ENCODE results near the gene DSPP. TPM values are rescaled to one million over a fixed set of nuclear protein-coding genes. Genes with fewer than 3 reads are reported as not detected.

DSPP gene
- total RNA-seq, 1 donor from 2014 or later = not detected

DNA sequence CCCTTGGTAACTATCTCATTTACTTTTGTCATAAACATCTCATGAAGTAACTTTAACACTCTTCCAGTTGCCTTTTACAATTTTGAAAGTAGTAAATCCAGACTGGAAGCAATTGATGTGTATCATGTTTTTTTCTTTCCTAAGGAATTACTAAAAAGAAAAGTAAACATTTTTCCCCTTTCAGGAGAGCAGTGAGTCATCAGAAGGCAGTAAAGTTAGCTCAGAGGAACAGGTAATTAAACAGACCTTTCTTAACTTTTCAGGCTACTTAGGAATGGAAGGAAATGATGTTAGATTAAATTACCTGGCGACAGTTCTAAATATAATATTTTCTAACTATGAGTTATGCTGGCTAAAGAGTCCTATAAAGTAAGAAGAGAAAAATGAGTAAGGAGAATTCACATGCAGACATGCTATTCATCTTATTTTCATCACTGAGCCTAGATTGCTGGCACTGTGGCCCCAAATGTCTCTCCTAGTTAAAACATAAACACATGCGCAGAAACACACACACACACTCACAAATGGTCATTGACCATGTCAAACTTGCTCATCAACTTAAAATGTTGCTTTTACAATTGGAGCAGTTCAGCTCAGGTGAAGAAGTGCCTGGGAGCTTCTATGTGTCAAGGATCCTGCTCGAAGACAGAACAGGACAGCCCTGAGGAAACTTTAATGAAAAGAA is 51.1 kb downstream of the DSPP start:
- Histone ChIP-seq H3K79me2 (ENCODE audit: insufficient read depth, low read length) (no peaks in the 10 kb centered on the region), H2AFZ (ENCODE audit: low read depth, low read length) (no peak overlapping the region), H3K9me3 (ENCODE audit: insufficient read depth, low read depth, low read length) (no peaks in the 10 kb centered on the region), H3K4me1 (ENCODE audit: insufficient read depth, low read length) (peaks cover 19% of the 10 kb centered on the region), H3K36me3 (ENCODE audit: insufficient read depth, low read length) (no peaks in the 10 kb centered on the region), H3K9ac (ENCODE audit: low read length) (no peak overlapping the region), H3K27ac (ENCODE audit: low read depth, low read length) (no peak overlapping the region), H3K4me3 (ENCODE audit: insufficient read depth, low read depth, low read length) (no peak overlapping the region), H4K20me1 (ENCODE audit: insufficient read depth, low read length) (no peaks in the 10 kb centered on the region), H3K27me3 (ENCODE audit: insufficient read depth, low read length) (no peaks in the 10 kb centered on the region), H3K4me2 (ENCODE audit: low read length) (peak overlapping the region; percentile 38)
- TF ChIP-seq EZH2 (IDR thresholded peaks at IDR 0.05; ENCODE audit: insufficient read depth, low read length) = no peak
- TF ChIP-seq, protein P1, sequence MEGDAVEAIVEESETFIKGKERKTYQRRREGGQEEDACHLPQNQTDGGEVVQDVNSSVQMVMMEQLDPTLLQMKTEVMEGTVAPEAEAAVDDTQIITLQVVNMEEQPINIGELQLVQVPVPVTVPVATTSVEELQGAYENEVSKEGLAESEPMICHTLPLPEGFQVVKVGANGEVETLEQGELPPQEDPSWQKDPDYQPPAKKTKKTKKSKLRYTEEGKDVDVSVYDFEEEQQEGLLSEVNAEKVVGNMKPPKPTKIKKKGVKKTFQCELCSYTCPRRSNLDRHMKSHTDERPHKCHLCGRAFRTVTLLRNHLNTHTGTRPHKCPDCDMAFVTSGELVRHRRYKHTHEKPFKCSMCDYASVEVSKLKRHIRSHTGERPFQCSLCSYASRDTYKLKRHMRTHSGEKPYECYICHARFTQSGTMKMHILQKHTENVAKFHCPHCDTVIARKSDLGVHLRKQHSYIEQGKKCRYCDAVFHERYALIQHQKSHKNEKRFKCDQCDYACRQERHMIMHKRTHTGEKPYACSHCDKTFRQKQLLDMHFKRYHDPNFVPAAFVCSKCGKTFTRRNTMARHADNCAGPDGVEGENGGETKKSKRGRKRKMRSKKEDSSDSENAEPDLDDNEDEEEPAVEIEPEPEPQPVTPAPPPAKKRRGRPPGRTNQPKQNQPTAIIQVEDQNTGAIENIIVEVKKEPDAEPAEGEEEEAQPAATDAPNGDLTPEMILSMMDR (IDR thresholded peaks at IDR 0.05; ENCODE audit: insufficient read depth, low read depth, low read length) = no peak
- Mint-ChIP-seq H3K27ac (ENCODE audit: unreplicated experiment) (peak overlapping the region; percentile 64), H3K4me3 (ENCODE audit: unreplicated experiment) (no peak overlapping the region), H3K27me3 (ENCODE audit: low read depth, unreplicated experiment) (no peaks in the 10 kb centered on the region), H3K4me1 (ENCODE audit: low read depth, unreplicated experiment) (peaks cover 29% of the 10 kb centered on the region), H3K9me3 (ENCODE audit: unreplicated experiment) (peaks cover 4% of the 10 kb centered on the region), H3K36me3 (ENCODE audit: low read depth, unreplicated experiment) (no peaks in the 10 kb centered on the region)
- DNase-seq (ENCODE audit: low read depth) (peak; percentile 16), FAIRE-seq (no peak)

DNA sequence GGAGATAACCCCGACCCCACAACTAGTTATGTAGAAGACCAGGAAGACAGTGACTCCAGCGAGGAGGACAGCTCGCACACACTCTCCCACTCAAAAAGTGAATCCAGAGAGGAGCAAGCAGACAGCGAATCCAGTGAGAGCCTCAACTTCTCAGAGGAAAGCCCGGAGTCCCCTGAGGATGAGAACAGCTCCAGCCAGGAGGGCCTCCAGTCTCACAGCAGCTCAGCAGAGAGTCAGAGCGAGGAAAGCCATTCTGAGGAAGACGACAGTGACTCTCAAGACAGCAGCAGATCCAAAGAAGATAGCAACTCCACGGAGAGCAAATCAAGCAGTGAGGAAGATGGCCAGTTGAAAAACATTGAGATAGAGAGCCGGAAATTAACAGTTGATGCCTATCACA is 54.5 kb downstream of the DSPP start:
- FAIRE-seq = no peak
- H2AFZ ChIP-seq (ENCODE audit: low read depth, low read length) = no peak overlapping the region

More for the DNA sequence above, 54.5 kb downstream of the DSPP start:
- H3K36me3 ChIP-seq (ENCODE audit: insufficient read depth, low read length) = no peaks in the 10 kb centered on the region
- no peaks in the 10 kb centered on the region for H4K20me1 ChIP-seq (ENCODE audit: insufficient read depth, low read length)
- H3K9me3 ChIP-seq (ENCODE audit: insufficient read depth, low read depth, low read length) = no peaks in the 10 kb centered on the region
- Mint-ChIP-seq H3K4me1 (ENCODE audit: low read depth, unreplicated experiment) (peaks cover 14% of the 10 kb centered on the region), H3K9me3 (ENCODE audit: unreplicated experiment) (peaks cover 4% of the 10 kb centered on the region), H3K4me3 (ENCODE audit: unreplicated experiment) (no peak overlapping the region), H3K27ac (ENCODE audit: unreplicated experiment) (no peak overlapping the region), H3K36me3 (ENCODE audit: low read depth, unreplicated experiment) (no peaks in the 10 kb centered on the region), H3K27me3 (ENCODE audit: low read depth, unreplicated experiment) (no peaks in the 10 kb centered on the region)
- DNase-seq (ENCODE audit: low read depth) = no peak
- TF ChIP-seq, protein P1 (IDR thresholded peaks at IDR 0.05; ENCODE audit: insufficient read depth, low read depth, low read length) = no peak
- no peak for TF ChIP-seq EZH2 (IDR thresholded peaks at IDR 0.05; ENCODE audit: insufficient read depth, low read length)
- no peak overlapping the region for H3K9ac ChIP-seq (ENCODE audit: low read length)
- peaks cover 15% of the 10 kb centered on the region for H3K4me1 ChIP-seq (ENCODE audit: insufficient read depth, low read length)
- H3K27me3 ChIP-seq (ENCODE audit: insufficient read depth, low read length) = no peaks in the 10 kb centered on the region
- H3K79me2 ChIP-seq (ENCODE audit: insufficient read depth, low read length) = no peaks in the 10 kb centered on the region
- no peak overlapping the region for H3K4me2 ChIP-seq (ENCODE audit: low read length)
- no peak overlapping the region for H3K27ac ChIP-seq (ENCODE audit: low read depth, low read length)
- H3K4me3 ChIP-seq (ENCODE audit: insufficient read depth, low read depth, low read length) = no peak overlapping the region

Other genes with a start within 250 kb of the DSPP start
- 32.8 and 34.0 TPM in 2 replicates for gene HSD17B11, start 217.3 kb upstream of the DSPP start, total RNA-seq
- gene NUDT9, start 186.0 kb upstream of the DSPP start, total RNA-seq = 31.9 and 33.7 TPM in 2 replicates
- gene SPARCL1, start 79.2 kb upstream of the DSPP start, total RNA-seq = 0.25 and 0.34 TPM in 2 replicates
- gene DMP1, start 41.8 kb downstream of the DSPP start, total RNA-seq = 0.10 and 0.11 TPM in 2 replicates
- not detected in 2 replicates for gene IBSP, start 191.0 kb downstream of the DSPP start, total RNA-seq
- gene MEPE, start 224.4 kb downstream of the DSPP start, total RNA-seq = not detected in 2 replicates